HEK293T (cell line): Measurements from ENCODE around the gene MAP2K7.
A peak's percentile ranks its signal among the peaks of the same experiment; 100 is the strongest.

Source experiments
- CTCF ChIA-PET: fragments of 350-600 bp; formaldehyde crosslinking; extraction: SDS; loops from one replicate; lab custom pipeline; 2021; ENCODE audit warnings: antibody characterized with exemption, inconsistent platforms; lab: Yijun Ruan, JAX
- POLR2A ChIA-PET: fragments of 350-600 bp; formaldehyde crosslinking; extraction: SDS; loops from one replicate; lab custom pipeline; 2020; ENCODE audit warnings: antibody characterized with exemption, inconsistent platforms; lab: Yijun Ruan, JAX
- DNase-seq: peaks from one replicate; pipeline ENCODE4 v3.0.0; 2012; ENCODE audit warnings: mixed read lengths; ENCODE audit errors: extremely low spot score
- ARNT ChIP-seq: fragments of 450-650 bp; IDR thresholded peaks from 2 replicates; pipeline ENCODE4 v1.6.1; 2017; ENCODE audit warnings: mild to moderate bottlenecking
- BHLHE40 ChIP-seq: fragments of 450-650 bp; IDR thresholded peaks from 2 replicates; pipeline ENCODE4 v1.6.1; 2016; ENCODE audit warnings: mild to moderate bottlenecking, moderate library complexity, borderline replicate concordance
- CTBP1 ChIP-seq: fragments of 450-650 bp; IDR thresholded peaks from 2 replicates; pipeline ENCODE4 v1.6.1; 2016; ENCODE audit warnings: borderline replicate concordance
- ELF4 ChIP-seq: fragments of 450-650 bp; IDR thresholded peaks from 2 replicates; pipeline ENCODE4 v1.6.1; 2017; ENCODE audit warnings: antibody characterized with exemption
- FOXA1 ChIP-seq: fragments of 450-650 bp; IDR thresholded peaks from 2 replicates; pipeline ENCODE4 v1.6.1; 2016; ENCODE audit warnings: mild to moderate bottlenecking
- FOXK2 ChIP-seq: fragments of 450-650 bp; IDR thresholded peaks from 2 replicates; pipeline ENCODE4 v1.6.1; 2016; ENCODE audit warnings: mild to moderate bottlenecking
- FOXM1 ChIP-seq: fragments of 450-650 bp; IDR thresholded peaks from 2 replicates; pipeline ENCODE4 v1.6.1; 2017; ENCODE audit warnings: mild to moderate bottlenecking, borderline replicate concordance
- HDGF ChIP-seq: fragments of 450-650 bp; IDR thresholded peaks from 2 replicates; pipeline ENCODE4 v1.6.1; 2017; ENCODE audit warnings: antibody characterized with exemption, borderline replicate concordance
- L3MBTL2 ChIP-seq: fragments of 450-650 bp; conservative IDR thresholded peaks from 2 replicates; pipeline ENCODE4 v1.6.1; 2016; ENCODE audit warnings: mild to moderate bottlenecking
- LEF1 ChIP-seq: fragments of 450-650 bp; IDR thresholded peaks from 2 replicates; pipeline ENCODE4 v1.6.1; 2017; ENCODE audit warnings: mild to moderate bottlenecking, borderline replicate concordance
- NFRKB ChIP-seq: fragments of 450-650 bp; IDR thresholded peaks from 2 replicates; pipeline ENCODE4 v1.6.1; 2016; ENCODE audit warnings: mild to moderate bottlenecking, moderate library complexity
- SP1 ChIP-seq: fragments of 450-650 bp; IDR thresholded peaks from 2 replicates; pipeline ENCODE4 v1.6.1; 2017
- ZNF384 ChIP-seq: fragments of 450-650 bp; IDR thresholded peaks from 2 replicates; pipeline ENCODE4 v1.6.1; 2016
- TF ChIP-seq, protein P1 (sequence below): fragments of 450-650 bp; IDR thresholded peaks from 2 replicates; pipeline ENCODE4 v1.6.1; 2016

MAP2K7 gene

DNA sequence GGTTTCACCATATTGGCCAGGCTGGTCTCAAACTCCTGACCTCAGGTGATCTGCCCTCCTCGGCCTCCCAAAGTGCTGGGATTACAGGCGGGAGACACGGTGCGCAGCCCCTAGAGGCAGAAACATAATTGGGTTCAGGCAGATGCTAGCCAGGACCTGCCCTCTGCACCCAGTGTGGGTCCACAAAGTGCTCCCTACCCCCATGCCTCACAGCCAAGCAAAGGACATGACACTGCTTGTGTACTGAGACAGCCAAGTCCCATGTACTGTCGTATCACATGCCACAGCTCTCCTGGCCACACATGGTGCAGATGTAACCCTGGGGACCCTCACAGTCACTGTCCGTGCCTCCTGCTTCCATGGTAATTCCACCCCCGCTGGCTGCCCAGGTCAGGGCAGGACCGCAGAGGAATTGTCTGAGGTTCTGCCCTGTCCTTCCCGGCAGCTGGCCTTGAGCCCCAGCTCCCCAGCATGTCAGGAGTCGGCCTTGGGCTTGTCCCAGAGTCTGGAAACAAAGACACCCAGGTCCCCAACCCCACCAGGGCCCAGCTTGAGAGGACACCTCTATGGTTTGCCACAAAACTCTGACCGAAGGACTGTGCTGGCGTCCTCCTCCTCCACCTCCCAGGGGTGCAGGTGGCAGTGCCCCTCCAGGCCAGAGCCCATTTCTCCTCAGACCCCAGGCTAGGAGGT is 37.1 kb upstream of the MAP2K7 start:
- ChIA-PET POLR2A (interaction anchor here (0.9 kb wide), 1 partner anchor 37 kb away, joined by 3 read pairs; the partner anchor contains the start of gene MAP2K7), CTCF (interaction anchor here (1.4 kb wide), 1 partner anchor 14 kb away, joined by 4 read pairs; no protein-coding TSS in a partner anchor)
- DNase-seq: no peak
- no peak for TF ChIP-seq FOXA1
- no peak for TF ChIP-seq L3MBTL2
- TF ChIP-seq NFRKB: no peak
- no peak for TF ChIP-seq LEF1
- no peak for TF ChIP-seq BHLHE40
- no peak for TF ChIP-seq FOXK2
- TF ChIP-seq CTBP1: no peak
- no peak for TF ChIP-seq SP1

DNA sequence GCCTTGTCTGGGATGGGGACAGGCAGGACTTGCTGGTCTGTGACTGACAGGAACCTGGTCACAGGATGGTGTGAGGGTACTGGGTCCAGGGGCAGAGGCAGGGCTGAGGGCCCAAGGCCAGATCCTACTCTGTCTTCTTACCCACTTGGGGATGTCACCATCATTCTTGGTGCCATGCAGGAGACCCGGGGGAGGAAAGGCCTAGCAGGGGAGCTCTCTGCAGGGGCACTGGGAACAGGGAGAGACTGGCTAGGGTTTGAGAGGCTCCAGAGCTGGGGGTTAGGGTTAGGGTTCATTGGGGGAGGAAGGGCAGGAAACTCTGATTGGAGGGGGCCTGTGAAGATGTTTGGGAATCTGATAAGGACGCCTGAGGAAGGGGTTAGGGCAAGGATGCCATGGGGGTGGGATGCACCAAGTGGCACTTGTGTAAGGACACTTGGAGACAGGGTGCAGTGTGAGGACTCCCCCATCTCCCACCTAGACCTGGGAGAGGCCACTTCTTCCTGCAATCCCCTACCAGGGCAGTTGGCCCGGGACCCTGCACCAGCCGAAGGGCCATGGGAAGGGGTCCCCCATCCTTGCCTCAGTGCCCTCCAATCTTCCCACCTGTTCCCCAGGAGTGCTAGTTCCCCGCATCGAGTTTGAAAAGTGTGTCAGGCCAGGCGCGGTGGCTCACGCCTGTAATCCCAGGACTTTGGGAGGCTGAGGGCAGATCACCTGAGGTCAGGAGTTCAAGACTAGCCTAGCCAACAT is 36.4 kb upstream of the MAP2K7 start:
- CTCF ChIA-PET: interaction anchor here (1.4 kb wide), 1 partner anchor 15 kb away, joined by 4 read pairs; no protein-coding TSS in a partner anchor
- no peak for DNase-seq
- no peak for TF ChIP-seq ZNF384
- POLR2A ChIA-PET: no interaction called here

DNA sequence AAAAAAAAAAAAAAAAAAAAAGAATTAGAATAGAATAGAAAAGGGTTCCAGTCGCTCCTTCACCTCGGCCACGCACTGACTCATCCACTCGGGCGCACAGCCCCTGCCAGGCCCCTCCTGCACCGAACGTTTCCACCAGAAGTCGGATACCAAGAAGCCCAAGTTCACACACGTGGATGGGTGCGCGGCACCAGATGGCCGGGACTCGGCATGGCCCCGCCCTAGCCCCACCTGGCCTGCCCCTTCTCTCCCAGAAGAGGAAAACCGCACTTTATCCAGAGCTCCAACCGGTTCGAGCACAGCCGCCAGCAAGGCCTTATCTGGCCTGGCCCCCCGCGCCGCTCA is 35.4 kb upstream of the MAP2K7 start:
- DNase-seq: no peak

DNA sequence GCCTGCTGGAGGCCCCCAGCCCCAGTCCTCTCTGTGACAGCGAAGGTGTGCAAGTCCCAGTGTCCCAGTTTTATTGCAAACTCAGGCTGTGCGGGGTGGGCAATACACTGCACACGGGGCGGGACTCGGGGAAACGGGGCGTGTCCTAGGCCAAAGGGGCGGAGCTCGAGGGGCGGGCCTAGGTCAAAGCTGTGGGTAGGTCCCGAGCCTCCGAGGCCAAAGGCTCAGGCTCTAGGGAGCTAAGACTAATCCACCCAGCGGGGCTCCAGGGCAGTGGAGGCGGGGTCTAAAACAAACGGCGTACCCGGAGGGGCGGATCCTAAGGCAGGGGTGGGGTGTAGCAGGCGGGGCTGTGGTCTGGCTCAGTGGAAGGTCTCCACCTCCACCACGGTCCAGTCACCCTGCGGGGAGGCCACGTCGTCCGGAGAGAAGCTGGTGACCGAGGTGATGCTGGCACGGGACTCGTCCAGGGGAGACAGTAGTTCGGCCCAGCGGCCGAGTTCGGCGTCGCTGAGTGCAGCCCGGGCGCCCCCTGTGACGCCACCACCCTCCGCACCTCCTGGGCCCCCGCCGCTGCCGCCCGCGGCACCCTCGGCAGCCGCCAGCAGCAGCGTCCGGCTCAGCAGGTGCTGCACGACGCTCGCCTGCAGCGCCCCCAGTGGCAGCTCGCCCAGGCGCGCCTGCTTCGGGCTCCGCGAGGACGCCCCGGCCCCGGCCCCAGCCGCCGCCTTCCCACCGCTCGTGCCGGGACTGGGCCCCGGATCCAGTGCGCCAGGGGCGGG is 34.8 kb upstream of the MAP2K7 start:
- peak; percentile 35; the same call in 1 of the 2 replicates for TF ChIP-seq SP1
- TF ChIP-seq ARNT: no peak
- ChIA-PET CTCF (interaction anchor here (0.5 to 2.0 kb wide), 21 partner anchors 9 to 362 kb away, joined by 3 to 19 read pairs (median 5); partner anchors contain the start of genes LRRC8E, MAP2K7, MCOLN1 and SNAPC2), POLR2A (interaction anchor here (0.6 to 2.0 kb wide), 10 partner anchors 12 to 645 kb away, joined by 3 to 18 read pairs (median 5); partner anchors contain the start of genes EVI5L, LRRC8E, MAP2K7 and SNAPC2)
- DNase-seq: peak; percentile 88

More for the DNA sequence above, 35.4 kb upstream of the MAP2K7 start:
- TF ChIP-seq, protein P1, sequence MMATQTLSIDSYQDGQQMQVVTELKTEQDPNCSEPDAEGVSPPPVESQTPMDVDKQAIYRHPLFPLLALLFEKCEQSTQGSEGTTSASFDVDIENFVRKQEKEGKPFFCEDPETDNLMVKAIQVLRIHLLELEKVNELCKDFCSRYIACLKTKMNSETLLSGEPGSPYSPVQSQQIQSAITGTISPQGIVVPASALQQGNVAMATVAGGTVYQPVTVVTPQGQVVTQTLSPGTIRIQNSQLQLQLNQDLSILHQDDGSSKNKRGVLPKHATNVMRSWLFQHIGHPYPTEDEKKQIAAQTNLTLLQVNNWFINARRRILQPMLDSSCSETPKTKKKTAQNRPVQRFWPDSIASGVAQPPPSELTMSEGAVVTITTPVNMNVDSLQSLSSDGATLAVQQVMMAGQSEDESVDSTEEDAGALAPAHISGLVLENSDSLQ: no peak
- no peak for TF ChIP-seq SP1
- no peak for TF ChIP-seq ELF4
- TF ChIP-seq HDGF: no peak
- no peak for TF ChIP-seq LEF1
- no peak for TF ChIP-seq FOXA1
- POLR2A ChIA-PET: interaction anchor here (0.9 to 2.0 kb wide), 6 partner anchors 11 to 645 kb away, joined by 3 to 18 read pairs (median 14); partner anchors contain the start of genes LRRC8E, MAP2K7, SNAPC2 and TIMM44
- CTCF ChIA-PET: interaction anchor here (0.5 to 2.0 kb wide), 11 partner anchors 10 to 216 kb away, joined by 3 to 19 read pairs (median 5); partner anchors contain the start of genes SNAPC2 and TIMM44

DNA sequence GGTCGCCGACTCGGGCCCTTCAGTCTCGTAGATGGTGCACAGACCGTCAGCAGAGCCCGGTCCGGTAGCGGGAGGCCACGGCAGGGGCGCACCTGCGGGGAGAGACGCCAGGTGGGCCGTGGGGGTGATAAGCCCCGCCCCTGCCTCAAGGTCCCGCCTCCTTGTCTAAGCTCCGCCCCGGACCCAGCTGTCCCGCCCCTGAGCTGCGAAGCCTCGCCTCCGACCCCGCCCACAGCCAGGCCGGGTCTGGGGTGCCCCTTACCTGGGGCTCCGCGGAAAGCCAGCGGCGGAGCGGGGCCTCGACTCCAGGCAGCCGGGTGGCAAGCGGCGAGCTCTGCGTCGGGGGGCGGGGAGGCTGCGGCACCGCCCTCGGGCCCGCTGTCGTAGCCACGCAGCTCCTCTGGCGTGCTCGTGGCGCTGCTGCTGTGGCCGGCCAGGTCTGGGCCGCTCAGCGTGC is 34.2 kb upstream of the MAP2K7 start:
- peak; percentile 69 for DNase-seq
- ChIA-PET POLR2A (interaction anchor here (0.6 to 2.0 kb wide), 9 partner anchors 19 to 644 kb away, joined by 3 to 18 read pairs (median 6); partner anchors contain the start of genes EVI5L, LRRC8E, MAP2K7 and SNAPC2), CTCF (interaction anchor here (0.6 to 2.0 kb wide), 18 partner anchors 8 to 538 kb away, joined by 3 to 19 read pairs (median 5); partner anchors contain the start of genes LRRC8E, MAP2K7, MCOLN1 and SNAPC2)
- no peak for TF ChIP-seq FOXK2
- TF ChIP-seq L3MBTL2: no peak
- TF ChIP-seq BHLHE40: no peak
- TF ChIP-seq ZNF384: no peak
- no peak for TF ChIP-seq FOXM1
- no peak for TF ChIP-seq HDGF
- no peak for TF ChIP-seq FOXA1

DNA sequence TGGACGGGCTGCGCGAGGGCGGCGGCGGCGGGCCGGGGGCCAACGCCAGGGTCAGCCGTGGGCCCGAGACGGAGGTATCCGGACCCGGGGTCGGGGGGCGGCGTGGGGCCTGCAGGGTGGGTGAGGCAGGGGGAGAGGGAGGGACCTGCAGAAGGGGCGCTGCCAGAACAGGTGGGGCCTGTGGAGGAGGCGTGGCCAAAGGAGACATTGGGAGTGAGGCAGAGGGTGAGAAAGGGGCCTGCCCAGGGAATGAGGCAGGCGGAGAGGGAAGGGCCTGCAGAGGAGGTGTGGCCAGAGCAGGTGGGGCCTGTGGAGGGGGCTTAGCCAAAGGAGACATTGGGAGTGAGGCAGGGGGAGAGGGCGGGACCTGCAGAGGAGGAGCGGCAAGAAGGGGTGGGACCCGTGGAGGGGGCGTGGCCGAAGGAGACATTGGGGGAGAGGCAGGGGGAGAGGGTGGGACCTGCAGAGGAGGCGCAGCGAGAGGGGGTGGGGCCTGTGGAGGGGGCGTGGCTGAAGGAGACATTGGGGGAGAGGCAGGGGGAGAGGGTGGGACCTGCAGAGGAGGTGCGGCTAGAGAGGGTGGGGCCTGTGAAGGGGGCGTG is 33.7 kb upstream of the MAP2K7 start:
- POLR2A ChIA-PET: interaction anchor here (1.1 to 2.0 kb wide), 6 partner anchors 18 to 74 kb away, joined by 3 to 18 read pairs (median 14); partner anchors contain the start of genes EVI5L, LRRC8E, MAP2K7 and SNAPC2
- DNase-seq: peak; percentile 72
- no peak for TF ChIP-seq NFRKB
- TF ChIP-seq SP1: peak; percentile 46
- TF ChIP-seq FOXM1: no peak
- TF ChIP-seq ELF4: no peak
- CTCF ChIA-PET: interaction anchor here (0.6 to 2.0 kb wide), 16 partner anchors 7 to 538 kb away, joined by 3 to 19 read pairs (median 6); partner anchors contain the start of genes LRRC8E, MAP2K7, MCOLN1 and SNAPC2
